ENCODE results near the gene PDSS2. TPM values are rescaled to one million over a fixed set of nuclear protein-coding genes. Genes with fewer than 3 reads are reported as not detected.
"Not testable (repeated sequence)": the region's sequence is repeated elsewhere in the genome, so short reads cannot be mapped to it uniquely, and the experiment has no call there.

PDSS2 gene
- total RNA-seq, 2 experiments from 2014 or later, result 12.8 to 15.4 TPM

GRCh38 chr6:107458672-107459282, 587 bp downstream of the PDSS2 start:
- DNase-seq, result no peak
- no peaks in the 10 kb centered on the region for H3K9me3 Mint-ChIP-seq
- H3K4me1 Mint-ChIP-seq, result peaks cover 19% of the 10 kb centered on the region
- peak overlapping the region; percentile 97 for H3K27ac Mint-ChIP-seq
- peak; percentile 27 for ATAC-seq (ENCODE audit: low read depth)
- H3K36me3 Mint-ChIP-seq, result peaks cover 5% of the 10 kb centered on the region
- H3K27me3 Mint-ChIP-seq, result no peaks in the 10 kb centered on the region
- peak overlapping the region; percentile 93 for H3K4me3 Mint-ChIP-seq
- POLR2A ChIA-PET, result interaction anchor here (0.6 to 2.9 kb wide), 24 partner anchors 8 to 837 kb away, joined by 3 to 53 read pairs (median 6); partner anchors contain the start of genes SCML4, SNX3 and SOBP

DNA sequence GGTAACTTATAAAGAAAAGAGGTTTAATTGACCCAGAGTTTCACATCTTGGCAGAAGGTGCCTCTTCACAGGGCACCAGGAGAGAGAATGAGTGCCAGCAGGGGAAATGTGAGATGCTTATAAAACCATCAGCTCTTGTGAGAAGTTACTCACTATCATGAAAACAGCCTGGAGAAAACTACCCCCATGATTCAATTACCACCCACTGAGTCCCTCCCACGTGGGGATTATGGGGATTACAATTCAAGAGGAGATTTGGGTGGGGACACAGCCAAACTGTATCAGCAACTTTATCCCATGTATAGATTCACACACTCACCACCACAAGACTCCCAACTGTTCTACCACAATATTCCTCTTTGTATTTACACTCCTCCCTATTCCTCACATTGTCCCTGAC, 10.6 kb downstream of the PDSS2 start:
- H3K27ac Mint-ChIP-seq, result no peak overlapping the region
- POLR2A ChIA-PET, result no interaction called here
- ATAC-seq (ENCODE audit: low read depth), result no peak
- peaks cover 18% of the 10 kb centered on the region for H3K9me3 Mint-ChIP-seq
- no peak overlapping the region for H3K4me3 Mint-ChIP-seq
- DNase-seq, result no peak
- H3K36me3 Mint-ChIP-seq, result peaks cover 45% of the 10 kb centered on the region
- H3K27me3 Mint-ChIP-seq, result no peaks in the 10 kb centered on the region
- no peaks in the 10 kb centered on the region for H3K4me1 Mint-ChIP-seq

DNA sequence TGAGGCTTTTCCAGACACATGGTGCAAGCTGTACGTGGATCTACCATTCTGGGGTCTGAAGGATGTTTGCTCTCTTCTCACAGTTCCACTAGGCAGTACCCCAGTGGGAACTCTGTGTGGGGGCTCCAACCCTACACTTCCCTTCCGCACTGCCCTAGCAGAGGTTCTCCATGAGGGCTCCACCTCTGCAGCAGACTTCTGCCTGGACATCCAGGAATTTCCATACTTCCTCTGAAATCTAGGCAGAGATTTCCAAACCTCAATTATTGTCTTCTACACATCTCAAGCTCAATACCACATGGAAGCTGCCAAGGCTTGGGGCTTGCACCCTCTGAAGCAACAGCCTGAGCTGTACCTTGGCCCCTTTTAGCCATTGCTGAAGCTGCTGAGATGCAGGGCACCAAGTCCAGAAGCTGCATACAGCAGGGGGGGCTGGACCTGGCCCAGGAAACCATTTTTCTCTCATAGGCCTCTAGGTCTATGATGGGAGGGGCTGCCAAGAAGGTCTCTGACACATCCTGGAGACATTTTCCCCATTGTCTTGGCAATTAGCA, 11.6 kb downstream of the PDSS2 start:
- H3K27ac Mint-ChIP-seq, result no peak overlapping the region
- H3K4me3 Mint-ChIP-seq, result no peak overlapping the region
- H3K27me3 Mint-ChIP-seq, result no peaks in the 10 kb centered on the region
- POLR2A ChIA-PET, result no interaction called here
- no peak for ATAC-seq (ENCODE audit: low read depth)
- no peak for DNase-seq
- peaks cover 41% of the 10 kb centered on the region for H3K36me3 Mint-ChIP-seq
- no peaks in the 10 kb centered on the region for H3K4me1 Mint-ChIP-seq
- peaks cover 18% of the 10 kb centered on the region for H3K9me3 Mint-ChIP-seq

DNA sequence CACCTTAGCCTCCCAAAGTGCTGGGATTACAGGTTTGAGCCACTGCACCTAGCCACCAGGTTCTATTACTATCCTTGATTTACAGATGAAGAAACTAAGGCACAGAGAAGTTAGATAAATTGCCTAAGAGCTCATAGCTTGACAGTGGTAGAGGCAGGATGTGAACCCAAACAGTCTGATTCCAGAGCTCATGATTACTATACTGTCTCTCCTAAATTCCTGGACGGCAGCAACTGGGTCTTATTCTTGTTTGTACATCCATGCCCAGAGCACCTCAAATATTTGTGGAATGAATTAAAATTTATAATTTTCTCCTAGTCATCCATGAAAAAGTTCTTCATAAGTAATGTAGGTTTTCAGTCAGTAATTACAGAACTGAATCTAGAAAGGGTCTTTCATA, 15.1 kb downstream of the PDSS2 start:
- POLR2A ChIA-PET, result no interaction called here
- peaks cover 11% of the 10 kb centered on the region for H3K9me3 Mint-ChIP-seq
- ATAC-seq (ENCODE audit: low read depth) (no peak), DNase-seq (no peak)
- peaks cover 39% of the 10 kb centered on the region for H3K36me3 Mint-ChIP-seq
- H3K27ac Mint-ChIP-seq, result no peak overlapping the region
- no peaks in the 10 kb centered on the region for H3K27me3 Mint-ChIP-seq
- H3K4me3 Mint-ChIP-seq, result no peak overlapping the region
- no peaks in the 10 kb centered on the region for H3K4me1 Mint-ChIP-seq

GRCh38 chr6:107443608-107444267, 15.6 kb downstream of the PDSS2 start:
- ATAC-seq (ENCODE audit: low read depth) (no peak), DNase-seq (no peak)
- no peak overlapping the region for H3K27ac Mint-ChIP-seq
- POLR2A ChIA-PET, result no interaction called here
- H3K4me3 Mint-ChIP-seq, result no peak overlapping the region
- no peaks in the 10 kb centered on the region for H3K27me3 Mint-ChIP-seq
- peaks cover 10% of the 10 kb centered on the region for H3K9me3 Mint-ChIP-seq
- no peaks in the 10 kb centered on the region for H3K4me1 Mint-ChIP-seq
- peaks cover 41% of the 10 kb centered on the region for H3K36me3 Mint-ChIP-seq

GRCh38 chr6:107442938-107443607, 16.3 kb downstream of the PDSS2 start:
- DNase-seq (no peak), ATAC-seq (ENCODE audit: low read depth) (no peak)
- Mint-ChIP-seq H3K4me1 (no peaks in the 10 kb centered on the region), H3K36me3 (peaks cover 37% of the 10 kb centered on the region), H3K4me3 (no peak overlapping the region), H3K27me3 (no peaks in the 10 kb centered on the region), H3K27ac (no peak overlapping the region), H3K9me3 (peaks cover 4% of the 10 kb centered on the region)
- POLR2A ChIA-PET, result no interaction called here

GRCh38 chr6:107441682-107442081, 17.7 kb downstream of the PDSS2 start:
- H3K9me3 Mint-ChIP-seq, result peaks cover under 1% of the 10 kb centered on the region
- no peak overlapping the region for H3K27ac Mint-ChIP-seq
- DNase-seq (no peak), ATAC-seq (ENCODE audit: low read depth) (no peak)
- no peaks in the 10 kb centered on the region for H3K27me3 Mint-ChIP-seq
- H3K4me1 Mint-ChIP-seq, result peaks cover 4% of the 10 kb centered on the region
- no peak overlapping the region for H3K4me3 Mint-ChIP-seq
- peaks cover 32% of the 10 kb centered on the region for H3K36me3 Mint-ChIP-seq
- POLR2A ChIA-PET, result no interaction called here

DNA sequence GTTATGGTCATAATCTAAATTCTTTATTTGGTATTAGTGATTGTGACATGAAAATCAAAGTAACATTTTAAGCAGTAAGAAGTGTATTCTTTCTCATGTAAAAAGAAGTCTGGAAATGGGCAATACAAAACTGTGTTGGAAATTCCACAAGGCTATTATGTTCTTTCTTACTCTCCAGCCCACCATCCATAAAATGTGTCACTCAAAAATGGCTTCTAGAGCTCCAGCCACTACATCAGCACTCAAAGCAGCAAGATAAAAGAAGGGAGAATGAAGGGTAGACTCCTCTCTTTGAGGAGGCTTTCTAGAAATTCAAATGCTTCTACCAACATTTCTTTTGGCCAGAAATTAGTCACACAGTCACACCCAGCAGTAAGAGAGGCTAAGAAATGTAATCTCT, 18.4 kb downstream of the PDSS2 start:
- ATAC-seq (ENCODE audit: low read depth), result no peak
- H3K36me3 Mint-ChIP-seq, result peaks cover 27% of the 10 kb centered on the region
- POLR2A ChIA-PET, result no interaction called here

GRCh38 chr6:107439406-107439805, 20.0 kb downstream of the PDSS2 start:
- POLR2A ChIA-PET, result no interaction called here
- Mint-ChIP-seq H3K36me3 (peaks cover 23% of the 10 kb centered on the region), H3K27ac (no peak overlapping the region), H3K9me3 (no peaks in the 10 kb centered on the region), H3K27me3 (no peaks in the 10 kb centered on the region), H3K4me1 (peaks cover 4% of the 10 kb centered on the region), H3K4me3 (no peak overlapping the region)
- no peak for DNase-seq
- no peak for ATAC-seq (ENCODE audit: low read depth)

More for the DNA sequence above, 18.4 kb downstream of the PDSS2 start:
- Mint-ChIP-seq H3K27ac (no peak overlapping the region), H3K9me3 (no peaks in the 10 kb centered on the region), H3K27me3 (no peaks in the 10 kb centered on the region), H3K4me1 (peaks cover 4% of the 10 kb centered on the region), H3K4me3 (no peak overlapping the region)
- no peak for DNase-seq

GRCh38 chr6:107437691-107438090, 21.7 kb downstream of the PDSS2 start:
- no peak overlapping the region for H3K4me3 Mint-ChIP-seq
- POLR2A ChIA-PET, result no interaction called here
- peaks cover 4% of the 10 kb centered on the region for H3K4me1 Mint-ChIP-seq
- H3K27ac Mint-ChIP-seq, result no peak overlapping the region
- H3K9me3 Mint-ChIP-seq, result no peaks in the 10 kb centered on the region
- H3K27me3 Mint-ChIP-seq, result no peaks in the 10 kb centered on the region
- DNase-seq (no peak), ATAC-seq (ENCODE audit: low read depth) (no peak)
- peaks cover 32% of the 10 kb centered on the region for H3K36me3 Mint-ChIP-seq

DNA sequence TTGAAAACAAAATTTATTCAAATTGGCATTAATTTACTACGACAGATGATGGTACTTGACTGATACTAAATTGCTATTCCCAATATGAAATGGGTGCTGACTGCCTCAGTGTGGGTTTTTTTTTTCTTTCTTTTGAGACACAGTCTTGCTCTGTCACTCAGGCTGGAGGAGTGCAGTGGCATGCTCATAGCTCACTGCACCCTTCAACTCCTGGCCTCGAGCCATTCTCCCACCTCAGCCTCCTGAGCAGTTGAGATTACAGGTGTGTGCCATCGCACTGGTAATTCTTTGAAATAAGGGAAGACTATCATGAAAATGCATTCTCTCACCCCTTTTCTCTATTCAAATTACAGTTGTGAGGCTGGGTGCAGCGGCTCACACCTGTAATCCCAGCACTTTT, 22.5 kb downstream of the PDSS2 start:
- peaks cover 4% of the 10 kb centered on the region for H3K4me1 Mint-ChIP-seq
- H3K36me3 Mint-ChIP-seq, result peaks cover 28% of the 10 kb centered on the region
- no peak for ATAC-seq (ENCODE audit: low read depth)
- no peak overlapping the region for H3K27ac Mint-ChIP-seq
- no peaks in the 10 kb centered on the region for H3K9me3 Mint-ChIP-seq
- no peak overlapping the region for H3K4me3 Mint-ChIP-seq
- no peaks in the 10 kb centered on the region for H3K27me3 Mint-ChIP-seq
- DNase-seq, result no peak
- POLR2A ChIA-PET, result no interaction called here

- Mint-ChIP-seq H3K4me1 (peaks cover 4% of the 10 kb centered on the region), H3K36me3 (peaks cover 28% of the 10 kb centered on the region), H3K4me3 (no peak overlapping the region), H3K9me3 (no peaks in the 10 kb centered on the region), H3K27ac (no peak overlapping the region), H3K27me3 (no peaks in the 10 kb centered on the region)
- no peak for DNase-seq
- ATAC-seq (ENCODE audit: low read depth), result no peak
- POLR2A ChIA-PET, result no interaction called here
Observed at GRCh38 chr6:107435798-107436197, 23.6 kb downstream of the PDSS2 start.

GRCh38 chr6:107434812-107435211, 24.6 kb downstream of the PDSS2 start:
- Mint-ChIP-seq H3K27ac (no peak overlapping the region), H3K27me3 (no peaks in the 10 kb centered on the region), H3K4me3 (no peak overlapping the region), H3K9me3 (no peaks in the 10 kb centered on the region), H3K36me3 (peaks cover 30% of the 10 kb centered on the region), H3K4me1 (peaks cover 4% of the 10 kb centered on the region)
- POLR2A ChIA-PET, result no interaction called here
- ATAC-seq (ENCODE audit: low read depth) (no peak), DNase-seq (no peak)

DNA sequence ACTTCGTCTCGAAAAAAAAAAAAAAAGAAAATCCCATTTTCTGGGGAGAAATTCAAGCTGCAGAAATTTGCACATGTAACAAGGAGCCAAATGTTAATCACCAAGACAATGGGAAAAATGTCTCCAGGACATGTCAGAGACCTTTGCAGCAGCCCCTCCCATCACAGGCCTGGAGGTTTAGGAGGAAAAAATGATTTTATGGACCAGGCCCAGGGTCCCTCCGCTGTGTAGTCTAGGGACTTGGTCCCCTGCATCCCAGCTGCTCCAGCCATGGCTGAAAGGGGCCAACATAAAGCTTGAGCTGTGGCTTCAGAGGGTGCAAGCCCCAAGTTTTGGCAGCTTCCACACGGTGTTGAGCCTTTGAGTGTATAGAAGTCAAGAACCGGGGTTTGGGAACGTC, 33.4 kb downstream of the PDSS2 start:
- ATAC-seq (ENCODE audit: low read depth); DNase-seq; H3K27me3 Mint-ChIP-seq; H3K4me3 Mint-ChIP-seq; H3K27ac Mint-ChIP-seq; H3K4me1 Mint-ChIP-seq: not testable (repeated sequence)
- Mint-ChIP-seq H3K9me3 (peaks cover 12% of the 10 kb centered on the region), H3K36me3 (peaks cover 24% of the 10 kb centered on the region)
- POLR2A ChIA-PET, result interaction anchor here (0.7 kb wide), 1 partner anchor 67 kb away, joined by 3 read pairs; no protein-coding TSS in a partner anchor
